Neuronal stem cell (in vitro differentiated cells): ENCODE results near the gene RIPK1. TPM values are rescaled to one million over a fixed set of nuclear protein-coding genes. Genes with fewer than 3 reads are reported as not detected.
A peak's percentile ranks its signal among the peaks of the same experiment; 100 is the strongest.

ENCODE experiments used
- DNase-seq: peaks from one replicate; pipeline ENCODE4 v3.0.0-alpha.2; 2013; ENCODE audit warnings: low spot score
- H2AFZ ChIP-seq: one replicate; pipeline ENCODE4 v1.6.1; 2013; ENCODE audit warnings: mild to moderate bottlenecking, low read length, inconsistent platforms
- H2AK5ac ChIP-seq: 2 replicates; pipeline ENCODE4 v1.6.1; 2013; ENCODE audit warnings: low read depth, mild to moderate bottlenecking, inconsistent platforms, low read length, moderate library complexity, mixed read lengths
- H2BK120ac ChIP-seq: 2 replicates; pipeline ENCODE4 v1.6.1; 2013; ENCODE audit warnings: low read depth, mild to moderate bottlenecking, inconsistent platforms, low read length, moderate library complexity, mixed read lengths
- H2BK12ac ChIP-seq: one replicate; pipeline ENCODE4 v1.6.1; 2013; ENCODE audit warnings: low read length, inconsistent platforms
- H2BK15ac ChIP-seq: 2 replicates; pipeline ENCODE4 v1.6.1; 2013; ENCODE audit warnings: mild to moderate bottlenecking, low read length, inconsistent platforms, mixed read lengths
- H2BK5ac ChIP-seq: one replicate; pipeline ENCODE4 v1.6.1; 2013; ENCODE audit warnings: inconsistent platforms, mild to moderate bottlenecking, low read length, moderate library complexity
- H3K14ac ChIP-seq: one replicate; pipeline ENCODE4 v1.6.1; 2013; ENCODE audit warnings: low read length, inconsistent platforms
- H3K18ac ChIP-seq: 2 replicates; pipeline ENCODE4 v1.6.1; 2013; ENCODE audit warnings: low read length, inconsistent platforms
- H3K23ac ChIP-seq: 2 replicates; pipeline ENCODE4 v1.6.1; 2013; ENCODE audit warnings: low read depth, mild to moderate bottlenecking, mixed read lengths, low read length, inconsistent platforms; ENCODE audit not compliant: poor library complexity
- H3K27ac ChIP-seq: replicated peaks from 3 replicates; pipeline ENCODE4 v1.5.1; 2013; ENCODE audit warnings: low read length, inconsistent platforms
- H3K27me3 ChIP-seq, 3 experiments: 2 replicates each; pipeline ENCODE4 v1.6.1; 2013; ENCODE audit warnings: low read length in 3 of 3, mild to moderate bottlenecking in 2 of 3, inconsistent platforms in 1 of 3, low read depth in 1 of 3, mixed read lengths in 1 of 3, moderate library complexity in 1 of 3; ENCODE audit not compliant: control insufficient read depth in 3 of 3, insufficient read depth in 3 of 3
- H3K36me3 ChIP-seq, 2 donors: replicated peaks in 1 of 2; 2 replicates each; pipeline ENCODE4 v1.6.1; 2013; ENCODE audit warnings: low read length in 2 of 2; ENCODE audit not compliant: control insufficient read depth in 2 of 2, insufficient read depth in 2 of 2
- H3K4ac ChIP-seq: 2 replicates; pipeline ENCODE4 v1.6.1; 2013; ENCODE audit warnings: inconsistent platforms, mild to moderate bottlenecking, low read length, moderate library complexity
- H3K4me1 ChIP-seq, 2 donors: 1 replicate in 1 of 2; 2 replicates in 1 of 2; pipeline ENCODE4 v1.6.1; 2013; ENCODE audit warnings: low read length in 2 of 2, low read depth in 1 of 2; ENCODE audit not compliant: control insufficient read depth in 2 of 2, insufficient read depth in 1 of 2
- H3K4me2 ChIP-seq: one replicate; pipeline ENCODE4 v1.6.1; 2013; ENCODE audit warnings: mild to moderate bottlenecking, low read length, inconsistent platforms; ENCODE audit not compliant: insufficient read depth, poor library complexity, severe bottlenecking
- H3K4me3 ChIP-seq, 2 donors: 2 replicates each; pipeline ENCODE4 v1.5.1; 2013; ENCODE audit warnings: low read length in 2 of 2, mild to moderate bottlenecking in 2 of 2, inconsistent platforms in 1 of 2, moderate library complexity in 1 of 2
- H3K79me1 ChIP-seq: one replicate; pipeline ENCODE4 v1.6.1; 2013; ENCODE audit warnings: low read depth, mild to moderate bottlenecking, inconsistent platforms, low read length, moderate library complexity
- H3K9ac ChIP-seq: one replicate; pipeline ENCODE4 v1.6.1; 2013; ENCODE audit warnings: mild to moderate bottlenecking, low read depth, low read length, inconsistent platforms; ENCODE audit not compliant: poor library complexity
- H3K9me3 ChIP-seq, 2 donors: replicated peaks in 1 of 2; 2 replicates each; pipeline versions ENCODE3 to v1.6.1; 2013; ENCODE audit warnings: low read length in 2 of 2, mild to moderate bottlenecking in 2 of 2, inconsistent platforms in 1 of 2, low read depth in 1 of 2, mixed read lengths in 1 of 2, moderate library complexity in 1 of 2; ENCODE audit not compliant: control insufficient read depth in 2 of 2, insufficient read depth in 1 of 2
- H4K8ac ChIP-seq: one replicate; pipeline ENCODE4 v1.6.1; 2013; ENCODE audit warnings: low read depth, mild to moderate bottlenecking, inconsistent platforms, low read length, moderate library complexity
- H4K91ac ChIP-seq: one replicate; pipeline ENCODE4 v1.6.1; 2013; ENCODE audit warnings: low read length, low read depth, mild to moderate bottlenecking, inconsistent platforms; ENCODE audit not compliant: poor library complexity
- WGBS, 2 donors: extraction: QIAGEN DNeasy Blood & Tissue Kit; methylation state at CpG; one replicate each; pipeline ENCODE4 v1.1.7; 2013; ENCODE audit warnings: missing lambda C conversion rate in 2 of 2, mixed read lengths in 1 of 2; ENCODE audit not compliant: insufficient read length in 2 of 2, insufficient replicate concordance in 1 of 2; ENCODE audit errors: extremely low coverage in 2 of 2; 5-methylcytosine and 5-hydroxymethylcytosine counted together
- polyA plus RNA-seq, 2 experiments: library from polyadenylated mRNA; stranded (reverse); fragments of 200-250 nt; gene quantifications; one replicate each; pipeline ENCODE4 v1.2.3, GENCODE V29; 2013

Gene RIPK1
- 4.6 TPM for polyA plus RNA-seq (2013, experiment 1 of 2)
- 4.5 TPM for polyA plus RNA-seq (2013, experiment 2 of 2)

DNA sequence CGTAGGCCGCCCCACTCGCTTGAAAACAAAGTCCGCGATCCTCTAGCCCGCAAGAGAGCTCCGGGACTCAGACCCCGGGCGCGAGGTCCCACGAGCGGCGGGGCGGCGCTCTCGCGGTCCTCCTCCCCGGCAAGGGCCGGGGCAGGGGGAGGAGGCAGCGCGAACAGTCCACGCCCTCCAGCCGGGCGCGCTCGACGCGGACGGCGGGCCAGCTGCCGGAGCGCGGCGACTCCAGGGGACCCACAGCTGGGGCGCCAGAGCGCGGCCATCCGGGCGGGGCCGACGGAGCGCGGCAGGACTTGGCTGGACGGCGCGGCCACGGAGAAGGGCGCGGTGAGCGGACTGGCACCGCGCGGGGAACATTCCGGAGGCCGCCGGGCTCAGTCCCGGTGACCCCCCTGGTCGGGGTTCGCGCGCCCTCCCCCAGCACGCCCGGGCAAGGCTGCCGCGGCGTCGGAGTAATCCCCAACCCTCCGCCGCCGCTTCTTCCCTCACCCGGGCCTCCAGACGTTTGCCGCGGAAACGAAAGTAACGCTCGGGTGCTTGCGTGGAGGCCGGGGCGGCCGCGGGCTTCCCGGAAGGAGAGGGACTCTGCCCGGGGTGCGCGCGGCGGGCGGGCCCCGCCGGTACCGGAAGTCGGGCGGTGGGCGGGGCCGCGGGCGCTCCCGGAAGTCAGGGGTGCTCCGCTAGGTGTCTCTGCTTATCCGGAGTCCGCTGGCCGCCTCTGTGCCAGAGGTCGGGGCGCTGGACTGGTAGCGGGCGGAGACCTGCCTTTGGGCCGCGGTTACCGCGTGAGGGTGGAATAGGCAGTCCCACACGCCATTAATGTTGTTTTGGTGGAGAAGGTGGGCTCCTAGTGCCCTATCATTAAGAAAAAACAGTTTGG, at the start of gene RIPK1:
RIPK1 (plus strand) TSS at position 166 of the 886 bp plus-strand sequence. CDS start 8,330 bp downstream, outside the sequence.
- peak within 1 kb of the TSS; percentile 61 for H2BK120ac ChIP-seq
- H2AK5ac ChIP-seq = peak within 1 kb of the TSS; percentile 78
- peaks cover 0 to 1% of the 10 kb centered on the region in 2 donors for H3K4me1 ChIP-seq
- H2BK5ac ChIP-seq = peak within 1 kb of the TSS; percentile 97
- H3K23ac ChIP-seq = peak within 1 kb of the TSS; percentile 98
- no CpG with 5 or more reads among the region's 112 CpGs for WGBS, 2 donors
- H3K9me3 ChIP-seq = peaks cover 2 to 17% of the 10 kb centered on the region in 2 donors
- peaks cover 3% of the 10 kb centered on the region for H3K79me1 ChIP-seq
- no peak within 1 kb of the TSS for H4K91ac ChIP-seq
- peak within 1 kb of the TSS; percentile 94 for H3K9ac ChIP-seq
- H3K4ac ChIP-seq = no peak within 1 kb of the TSS
- DNase-seq = peak; percentile 77
- peak within 1 kb of the TSS; percentile 91 for H3K27ac ChIP-seq
- H3K27me3 ChIP-seq = peaks cover 0 to 2% (median 0%) of the 10 kb centered on the region in 3 experiments
- peak within 1 kb of the TSS; percentile 98 for H3K18ac ChIP-seq
- peaks cover 0 to 12% of the 10 kb centered on the region in 2 donors for H3K36me3 ChIP-seq
- H2AFZ ChIP-seq = peak within 1 kb of the TSS; percentile 97
- peak within 1 kb of the TSS; percentile 58 for H2BK12ac ChIP-seq
- peak within 1 kb of the TSS; percentile 80 to 98 for H3K4me3 ChIP-seq
- peak within 1 kb of the TSS; percentile 80 for H3K4me2 ChIP-seq
- H4K8ac ChIP-seq = peak within 1 kb of the TSS; percentile 3
- no peak within 1 kb of the TSS for H3K14ac ChIP-seq
- peak within 1 kb of the TSS; percentile 94 for H2BK15ac ChIP-seq

DNA sequence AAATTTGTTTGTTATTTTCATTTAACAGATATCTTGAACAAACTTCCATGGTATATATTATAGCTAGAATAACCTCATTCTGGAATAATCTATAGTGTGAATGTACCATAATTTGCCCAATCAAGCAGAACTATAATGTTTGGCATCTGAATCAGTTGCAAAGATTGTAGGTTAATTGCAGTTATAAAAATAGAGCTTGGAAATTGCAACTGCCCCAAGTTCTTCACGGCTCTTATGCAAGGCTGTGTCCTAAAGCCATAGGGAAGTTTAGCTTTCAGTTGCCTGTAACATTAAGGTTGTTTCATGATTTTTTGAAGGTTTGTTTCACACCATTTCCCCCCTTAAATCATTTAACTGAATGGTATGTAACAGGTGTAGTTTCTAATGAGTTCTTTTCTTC, 49.2 kb upstream of the RIPK1 start:
- H3K14ac ChIP-seq = no peak overlapping the region
- no peak overlapping the region for H2BK5ac ChIP-seq
- H2AK5ac ChIP-seq = no peak overlapping the region
- H3K27me3 ChIP-seq = no peaks in the 10 kb centered on the region
- H3K9me3 ChIP-seq = peaks cover 2 to 3% of the 10 kb centered on the region in 2 donors
- no peak for DNase-seq
- no peak overlapping the region for H3K23ac ChIP-seq
- no peak overlapping the region for H3K9ac ChIP-seq
- H3K18ac ChIP-seq = no peak overlapping the region
- H3K4me1 ChIP-seq = peaks cover 8 to 12% of the 10 kb centered on the region in 2 donors
- H2BK12ac ChIP-seq = no peak overlapping the region
- H2AFZ ChIP-seq = no peak overlapping the region
- peaks cover 5 to 34% of the 10 kb centered on the region in 2 donors for H3K36me3 ChIP-seq
- H3K4me2 ChIP-seq = no peak overlapping the region
- H3K4me3 ChIP-seq = no peak overlapping the region
- H2BK120ac ChIP-seq = no peak overlapping the region
- no peak overlapping the region for H3K4ac ChIP-seq
- no CpG with 5 or more reads among the region's 1 CpG for WGBS, 2 donors
- no peak overlapping the region for H2BK15ac ChIP-seq
- no peak overlapping the region for H3K27ac ChIP-seq
- H4K91ac ChIP-seq = no peak overlapping the region
- no peak overlapping the region for H4K8ac ChIP-seq
- no peaks in the 10 kb centered on the region for H3K79me1 ChIP-seq

DNA sequence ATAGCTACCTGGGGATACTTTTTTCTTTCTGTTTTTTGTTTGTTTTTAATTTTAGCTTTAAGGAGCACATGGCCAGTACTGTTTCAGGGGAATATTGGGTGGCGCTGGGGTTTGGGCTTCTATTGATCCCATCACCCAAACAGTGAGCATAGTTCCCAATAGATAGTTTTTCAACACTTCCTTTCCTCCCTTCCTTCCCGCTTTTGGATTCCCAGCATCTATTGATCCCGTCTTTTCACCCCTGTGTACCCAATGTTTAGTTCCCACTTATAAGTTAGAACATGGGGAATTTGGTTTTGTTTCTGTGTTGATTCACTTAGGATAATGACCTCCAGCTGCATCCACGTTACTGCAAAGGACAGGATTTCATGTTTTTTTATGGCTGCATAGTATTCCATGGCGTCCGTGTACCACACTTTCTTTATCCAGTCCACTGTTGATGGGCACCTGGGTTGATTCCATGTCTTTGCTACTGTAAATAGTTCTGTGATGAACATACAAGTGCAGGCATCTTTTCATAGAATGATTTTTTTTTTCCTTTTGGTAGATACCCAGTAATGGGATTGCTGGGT, 48.5 kb upstream of the RIPK1 start:
- no CpG with 5 or more reads among the region's 6 CpGs for WGBS, 2 donors
- Histone ChIP-seq H2AFZ (no peak overlapping the region), H3K4me2 (no peak overlapping the region)

More for the DNA sequence above, 48.5 kb upstream of the RIPK1 start:
- Histone ChIP-seq H4K8ac (no peak overlapping the region), H2AK5ac (no peak overlapping the region), H2BK5ac (no peak overlapping the region), H3K36me3 (peaks cover 2 to 26% of the 10 kb centered on the region in 2 donors), H3K18ac (no peak overlapping the region), H2BK12ac (no peak overlapping the region), H3K79me1 (no peaks in the 10 kb centered on the region), H3K4me1 (peaks cover 9 to 13% of the 10 kb centered on the region in 2 donors), H2BK15ac (no peak overlapping the region), H3K4ac (no peak overlapping the region), H2BK120ac (no peak overlapping the region), H4K91ac (no peak overlapping the region), H3K4me3 (no peak overlapping the region), H3K23ac (no peak overlapping the region), H3K14ac (no peak overlapping the region), H3K27me3 (no peaks in the 10 kb centered on the region), H3K27ac (no peak overlapping the region), H3K9me3 (peaks cover 2 to 3% of the 10 kb centered on the region in 2 donors), H3K9ac (no peak overlapping the region)
- DNase-seq = no peak
